Erythroblast (primary cell): ENCODE data around the gene MYL12B.

Experiments
- GATA1 ChIP-seq: IDR thresholded peaks from 2 replicates; pipeline ENCODE4 v1.6.1; 2011; ENCODE audit warnings: low read depth, mild to moderate bottlenecking, control low read depth, low read length, moderate library complexity
- POLR2A ChIP-seq: IDR thresholded peaks from 2 replicates; pipeline ENCODE4 v1.6.1; 2011; ENCODE audit warnings: mild to moderate bottlenecking, low read length

- TF ChIP-seq POLR2A = no peak
- no peak for TF ChIP-seq GATA1
Observed at GRCh38 chr18:3263132-3263700, 1.3 kb downstream of the MYL12B start.
